Measurements from ENCODE around the gene RELN.
"Not testable (repeated sequence)": the region's sequence is repeated elsewhere in the genome, so short reads cannot be mapped to it uniquely, and the experiment has no call there.

Gene RELN

DNA sequence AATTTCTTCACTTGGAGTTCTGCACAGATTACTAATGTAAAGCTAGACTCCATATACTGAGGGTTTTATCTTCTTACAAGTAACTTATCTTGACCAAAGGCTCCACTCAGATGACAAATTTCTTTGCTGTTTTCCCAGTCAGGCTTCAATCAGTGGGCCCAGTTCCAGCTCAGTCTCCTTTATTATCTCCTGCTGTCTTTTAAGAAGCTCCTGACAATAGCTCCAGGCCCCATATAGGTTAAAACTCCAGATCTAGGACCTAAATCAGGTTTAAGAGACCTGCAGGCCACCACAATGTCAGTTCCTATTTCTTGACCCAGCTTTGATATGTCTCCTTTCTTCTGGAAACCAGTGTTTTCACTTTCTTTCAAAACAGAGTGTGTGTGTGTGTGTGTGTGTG is 165.2 kb downstream of the RELN start:
- FAIRE-seq = no peak

DNA sequence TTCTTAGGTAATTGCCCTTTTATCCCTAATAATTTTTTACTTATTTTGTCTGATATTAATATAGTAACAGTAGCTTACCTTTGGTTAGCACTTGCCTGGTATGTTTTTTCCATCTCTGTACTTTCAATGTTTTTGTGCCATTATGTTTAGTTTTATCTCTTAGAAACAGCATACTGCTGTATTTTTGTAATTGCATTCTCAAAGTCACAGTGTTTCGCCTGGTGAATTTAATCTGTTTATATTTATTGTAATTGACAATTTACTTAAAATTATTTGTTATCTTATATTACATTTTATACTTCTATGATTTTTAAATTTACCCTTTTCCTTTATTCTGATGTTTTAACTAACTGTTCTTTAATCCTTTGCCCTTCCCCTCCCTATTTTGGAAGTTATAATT is 166.4 kb downstream of the RELN start:
- FAIRE-seq = no peak

DNA sequence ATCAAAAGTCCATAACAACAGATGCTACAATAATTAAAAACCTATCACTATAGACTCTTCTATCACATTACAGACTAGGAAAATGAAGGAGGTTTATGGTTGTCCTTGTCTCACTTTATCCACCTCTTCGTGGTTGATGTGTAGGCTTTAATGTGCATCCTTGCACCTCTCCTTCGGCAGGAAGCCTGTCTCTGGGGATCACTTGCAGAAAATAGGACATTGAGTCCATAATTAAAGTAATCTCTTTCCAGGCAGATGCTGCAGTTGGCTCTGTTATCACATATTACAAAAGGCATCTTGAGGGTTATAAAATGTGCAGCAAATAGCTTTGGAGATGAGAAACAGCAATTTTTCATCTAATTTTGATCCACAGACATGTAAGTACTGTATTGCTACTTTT is 168.4 kb downstream of the RELN start:
- no peak for FAIRE-seq

DNA sequence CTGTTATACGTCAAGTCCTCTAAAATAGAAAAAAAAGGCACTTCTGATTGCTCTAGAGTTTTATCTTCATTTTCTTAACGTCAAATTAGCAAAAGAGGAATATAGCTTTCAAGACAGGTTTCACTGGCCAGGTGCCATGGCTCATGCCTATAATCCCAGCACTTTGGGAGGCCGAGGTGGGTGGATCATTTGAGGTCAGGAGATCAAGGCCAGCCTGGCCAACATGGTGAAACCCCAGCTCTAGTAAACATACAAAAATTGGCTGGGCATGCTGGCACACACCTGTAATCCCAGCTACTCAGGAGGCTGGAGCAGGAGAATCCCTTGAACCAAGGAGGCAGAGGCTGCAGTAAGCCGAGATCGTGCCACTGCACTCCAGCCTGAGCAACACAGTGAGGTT is 173.5 kb downstream of the RELN start:
- not testable (repeated sequence) for FAIRE-seq

DNA sequence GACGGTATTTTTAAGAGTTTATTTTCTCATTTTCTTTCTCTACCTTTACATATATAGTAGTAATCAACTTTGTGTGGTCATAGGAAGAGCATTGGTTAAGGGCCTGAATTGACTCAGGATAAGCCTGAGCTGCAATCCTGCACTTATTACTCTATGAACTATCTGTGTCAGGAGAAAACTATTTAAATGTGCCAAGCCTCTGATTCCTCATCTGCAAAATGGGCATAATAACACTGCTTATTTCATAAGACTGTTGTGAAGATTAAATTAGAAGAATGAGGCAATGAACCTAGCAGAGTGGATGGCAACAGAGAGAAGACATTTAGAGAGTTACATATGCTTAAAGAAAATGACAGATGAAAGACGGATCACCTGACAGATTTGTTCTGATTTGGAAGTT is 175.5 kb downstream of the RELN start:
- FAIRE-seq = no peak

DNA sequence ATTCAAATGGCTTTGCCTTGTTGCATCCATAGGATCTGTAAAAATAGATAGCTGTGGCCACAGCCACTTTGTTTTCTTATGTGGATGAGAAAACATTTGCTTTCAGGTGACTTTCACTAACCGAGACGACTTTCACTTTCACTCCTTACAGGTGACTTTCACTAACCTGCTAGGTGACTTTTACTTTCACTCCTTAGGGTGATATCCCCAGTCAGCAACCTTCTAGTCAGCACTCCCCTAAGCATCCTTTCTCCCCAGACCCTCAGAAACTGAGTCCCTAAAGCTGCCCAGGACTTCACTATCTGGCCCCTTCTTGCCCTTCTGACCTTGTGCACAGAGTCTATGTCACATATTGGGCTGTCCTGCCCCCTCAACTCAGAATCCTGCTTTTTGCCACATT is 177.5 kb downstream of the RELN start:
- FAIRE-seq = no peak

DNA sequence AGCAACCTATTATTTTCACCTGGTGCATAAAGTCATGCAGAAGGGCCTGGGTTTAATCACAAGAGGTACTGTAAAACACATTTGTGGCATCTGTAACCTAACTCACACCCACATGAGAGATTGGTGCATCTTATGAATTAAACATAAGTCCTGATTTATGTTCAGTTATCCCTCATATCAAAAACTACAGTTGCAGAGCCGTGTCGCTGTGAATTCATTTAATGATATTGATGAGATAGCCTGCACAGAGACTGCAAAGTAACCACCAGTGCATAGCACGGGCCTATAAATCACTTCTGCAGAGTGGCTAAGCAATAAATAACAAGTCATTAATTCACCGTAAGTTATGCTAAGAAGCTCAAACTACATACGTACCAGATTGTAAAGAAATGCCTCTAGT is 178.2 kb downstream of the RELN start:
- FAIRE-seq = no peak

DNA sequence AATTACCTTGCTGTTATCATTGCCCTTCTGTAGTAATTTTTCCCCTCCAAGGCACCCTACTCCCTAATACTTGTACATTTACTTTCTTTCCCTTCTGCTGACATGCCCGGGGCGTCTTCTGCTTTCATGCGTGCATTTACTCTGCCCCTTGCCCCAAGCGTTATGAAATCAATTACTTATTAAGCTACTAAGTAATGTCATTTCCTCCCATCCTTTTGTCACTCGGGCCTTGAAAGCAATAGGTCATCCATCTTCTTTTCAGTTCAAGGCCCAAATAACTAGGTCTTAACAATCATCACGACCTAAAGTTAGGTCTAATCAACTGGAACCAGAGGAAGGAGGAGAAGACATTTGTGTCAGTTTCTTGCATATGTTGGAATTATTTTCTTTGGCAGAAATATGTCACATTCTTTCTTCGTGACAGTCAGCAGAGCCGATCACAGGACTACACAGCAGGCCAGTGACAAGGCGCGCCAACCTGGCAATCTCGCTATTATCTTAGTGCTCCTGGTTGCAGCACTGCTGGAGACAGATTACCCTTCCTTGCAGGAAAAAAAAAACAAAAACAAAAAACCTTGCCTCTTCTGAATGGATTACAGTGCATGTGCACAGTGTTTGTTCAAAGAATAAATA is 179.2 kb downstream of the RELN start:
- FAIRE-seq = no peak

DNA sequence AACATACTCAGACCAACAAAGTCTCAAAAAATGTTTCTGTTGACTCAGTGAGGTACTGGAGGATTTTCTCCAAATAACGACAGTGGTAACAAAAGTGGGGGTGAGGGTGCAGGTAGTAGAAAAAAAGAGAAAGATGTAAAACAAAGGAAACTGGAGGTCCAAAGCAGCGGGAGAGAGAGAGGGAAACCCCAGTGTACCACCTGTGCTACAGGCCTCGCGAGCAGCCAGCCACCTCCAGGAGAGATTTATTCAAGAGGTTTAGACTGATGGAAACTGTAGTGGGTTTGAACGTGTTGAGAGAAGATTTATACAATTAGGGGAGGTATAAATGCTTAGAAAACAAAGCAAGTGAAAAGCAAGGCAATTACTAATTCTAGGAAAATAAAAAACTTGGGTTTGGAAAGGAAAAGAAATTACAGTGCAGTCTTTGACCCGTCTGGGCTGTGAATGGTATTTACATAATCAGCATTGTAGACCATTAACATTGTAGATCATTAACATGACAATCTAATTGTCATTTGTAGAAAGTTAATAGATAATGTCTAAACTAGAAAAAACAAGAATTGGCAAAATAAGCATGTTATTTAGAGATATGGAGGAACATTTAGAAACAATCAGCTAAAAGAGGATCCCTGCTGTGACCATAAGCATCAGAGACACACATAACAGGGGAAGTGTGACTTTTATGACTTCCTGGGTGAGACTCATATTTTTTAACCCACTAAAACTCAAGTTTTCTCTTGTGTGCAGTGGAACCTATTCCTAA is 180.0 kb downstream of the RELN start:
- no peak for FAIRE-seq

DNA sequence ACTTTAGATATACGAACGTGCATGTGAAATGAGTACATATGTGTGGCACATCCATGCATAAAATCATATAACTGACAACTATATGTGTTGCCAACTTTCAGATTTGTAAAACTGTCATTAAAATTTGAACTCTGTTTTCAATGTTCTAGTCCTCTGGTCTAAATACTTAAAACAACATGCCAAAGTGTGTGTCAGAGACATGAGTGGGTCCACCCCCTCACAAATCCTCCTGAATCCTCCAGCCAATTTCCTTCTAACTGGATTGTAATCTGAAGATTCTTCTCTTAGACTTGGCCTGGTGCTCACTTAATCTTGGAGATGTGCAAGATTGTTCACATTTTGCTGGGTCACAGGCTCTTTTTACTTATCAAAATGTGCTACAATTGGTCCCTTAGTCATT is 184.1 kb downstream of the RELN start:
- no peak for FAIRE-seq

DNA sequence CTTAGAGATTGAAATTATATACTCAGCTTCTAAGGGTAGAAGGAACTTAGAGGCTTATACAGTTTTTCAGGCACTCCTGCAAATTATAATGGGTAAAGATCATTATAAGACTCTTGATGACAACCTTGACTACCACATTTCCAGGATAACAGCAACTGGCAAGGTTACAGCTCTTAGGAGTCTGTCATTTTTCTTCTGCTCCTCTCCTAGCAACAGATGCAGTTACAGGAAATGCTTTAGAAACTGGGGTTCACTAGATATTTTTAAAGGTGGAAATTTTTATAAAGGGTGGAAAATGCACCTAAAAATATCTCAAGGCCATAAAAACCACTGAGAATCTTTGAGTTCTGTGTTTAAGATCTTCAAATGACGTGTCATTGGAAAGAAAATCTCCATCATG is 185.8 kb downstream of the RELN start:
- FAIRE-seq = no peak

DNA sequence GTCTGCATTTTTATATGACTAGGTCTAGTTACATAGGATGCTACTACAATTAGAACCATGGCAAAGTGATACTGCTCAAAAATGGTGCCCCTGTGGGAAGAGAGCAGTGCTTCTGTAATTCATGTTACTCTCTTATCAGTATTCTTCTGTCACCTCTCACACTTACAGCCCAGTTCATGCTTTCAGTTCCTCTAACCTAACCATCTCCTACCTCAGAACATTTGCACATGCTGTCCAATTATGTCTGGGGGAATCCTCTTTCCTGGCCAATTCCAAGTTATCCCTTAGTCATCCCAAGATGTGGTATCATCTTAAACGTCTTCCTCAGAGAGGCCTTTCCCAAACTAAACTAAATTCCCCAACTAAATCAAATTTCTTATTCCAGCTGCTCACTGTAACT is 190.2 kb downstream of the RELN start:
- FAIRE-seq = no peak

DNA sequence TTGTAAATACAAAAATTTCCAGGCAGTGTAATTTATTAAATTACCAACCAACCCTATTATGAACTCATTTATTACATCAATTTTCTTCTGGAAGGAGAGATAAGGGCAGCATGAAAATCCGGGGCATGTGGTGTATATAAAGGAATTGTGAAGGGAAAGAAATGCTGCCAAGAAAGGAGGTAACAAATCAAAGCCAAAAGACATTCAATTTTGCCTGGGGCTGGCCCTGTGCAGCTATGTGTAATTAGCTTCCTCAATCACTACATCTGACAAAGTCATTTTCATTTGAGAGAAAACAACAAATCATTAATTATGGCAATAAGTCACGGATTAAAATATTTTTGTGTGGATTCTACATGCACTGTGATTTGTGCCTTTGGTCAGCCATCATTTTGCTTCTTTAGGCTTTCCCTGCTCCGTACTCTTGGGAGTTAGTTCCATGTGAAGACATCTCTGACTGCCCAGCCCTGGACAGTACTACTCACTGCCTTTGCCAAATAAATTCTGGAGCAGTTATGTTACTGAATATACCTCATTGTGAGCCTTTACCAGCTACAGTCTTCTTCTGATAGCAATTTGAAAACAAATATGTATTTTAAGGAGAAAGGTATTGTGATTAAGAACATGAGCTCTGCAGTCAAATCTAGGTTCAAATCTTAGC is 191.7 kb downstream of the RELN start:
- FAIRE-seq = no peak

DNA sequence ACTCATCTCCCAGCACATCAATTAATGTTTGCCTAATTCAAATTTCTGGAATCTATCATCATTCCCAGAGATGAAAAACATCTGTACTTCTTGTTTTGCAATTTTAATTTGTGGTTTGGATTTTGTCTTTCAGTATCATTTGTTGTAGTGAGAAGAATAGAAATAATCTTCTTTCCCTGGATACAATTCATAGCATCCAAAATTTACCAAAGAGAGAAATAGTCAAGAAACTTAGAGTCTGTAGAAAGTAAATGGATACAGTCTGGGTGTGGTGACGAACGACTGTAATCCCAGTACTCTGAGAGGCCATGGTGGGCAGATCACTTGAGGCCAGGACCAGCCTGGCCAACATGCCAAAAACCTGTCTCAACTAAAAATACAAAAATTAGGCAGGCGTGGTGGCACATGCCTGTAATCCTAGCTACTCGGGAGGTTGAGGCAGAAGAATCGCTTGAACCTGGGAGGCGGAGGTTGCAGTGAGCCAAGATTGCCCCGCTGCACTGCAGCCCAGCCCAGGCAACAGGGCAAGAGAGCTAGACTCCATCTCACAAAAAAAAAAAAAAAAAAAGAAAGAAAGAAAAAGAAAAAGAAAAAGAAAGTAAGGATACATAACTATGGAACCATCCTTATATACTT is 193.0 kb downstream of the RELN start:
- no peak for FAIRE-seq

DNA sequence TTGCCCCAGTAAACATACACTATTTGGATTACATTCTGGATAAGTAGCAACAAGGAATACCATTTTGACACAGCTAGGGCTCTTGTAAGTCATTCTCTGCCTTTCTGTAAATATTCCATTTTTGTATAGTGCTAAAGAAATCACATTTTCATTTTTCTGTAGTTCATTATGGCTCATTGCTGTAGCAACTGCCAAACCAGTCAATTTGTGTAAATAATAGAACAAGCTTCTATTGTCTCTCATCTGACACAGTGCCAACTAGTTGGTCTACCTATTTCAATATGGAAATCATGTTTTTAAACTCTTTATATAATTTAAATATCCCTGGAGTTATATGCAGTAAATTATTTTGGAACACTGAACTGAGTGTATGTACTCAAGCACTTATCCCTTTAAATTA is 193.7 kb downstream of the RELN start:
- FAIRE-seq = no peak

DNA sequence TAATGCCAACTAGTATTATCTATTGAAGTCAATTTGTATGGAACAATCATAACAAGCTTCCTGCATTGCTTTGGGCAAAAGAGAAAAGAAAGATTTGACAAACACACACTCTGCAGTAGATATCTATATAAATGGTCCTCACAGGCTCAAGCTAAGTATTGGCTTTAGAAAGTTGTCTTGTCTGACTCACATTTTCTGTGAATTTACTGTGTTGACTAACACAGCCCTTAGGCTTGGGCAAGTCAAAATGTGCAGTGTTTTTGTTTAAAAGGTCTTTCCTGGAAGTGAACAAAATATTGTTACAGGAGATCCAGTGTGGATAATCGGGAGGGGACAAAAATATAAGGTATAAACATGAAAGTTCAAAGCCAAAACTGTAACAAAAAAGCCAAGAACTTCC is 194.4 kb downstream of the RELN start:
- FAIRE-seq = no peak

DNA sequence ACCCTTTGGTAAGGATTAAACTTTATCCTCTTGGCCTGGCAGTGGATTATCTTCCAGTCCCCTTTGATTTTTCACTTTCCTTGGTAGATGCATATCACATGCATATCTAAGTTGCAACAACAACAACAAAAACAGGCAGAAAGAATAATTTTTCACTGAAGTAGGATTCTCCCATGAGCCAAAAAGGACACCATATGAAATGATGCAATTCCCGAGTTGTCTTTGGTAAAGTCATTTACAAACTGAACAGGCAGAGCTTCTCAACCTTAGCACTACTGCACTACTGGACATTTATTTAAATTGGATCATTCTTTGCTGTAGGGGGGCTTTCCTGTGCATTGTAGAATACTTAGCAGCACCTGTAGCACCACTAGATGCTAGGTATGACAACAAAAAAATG is 195.0 kb downstream of the RELN start:
- FAIRE-seq = no peak

DNA sequence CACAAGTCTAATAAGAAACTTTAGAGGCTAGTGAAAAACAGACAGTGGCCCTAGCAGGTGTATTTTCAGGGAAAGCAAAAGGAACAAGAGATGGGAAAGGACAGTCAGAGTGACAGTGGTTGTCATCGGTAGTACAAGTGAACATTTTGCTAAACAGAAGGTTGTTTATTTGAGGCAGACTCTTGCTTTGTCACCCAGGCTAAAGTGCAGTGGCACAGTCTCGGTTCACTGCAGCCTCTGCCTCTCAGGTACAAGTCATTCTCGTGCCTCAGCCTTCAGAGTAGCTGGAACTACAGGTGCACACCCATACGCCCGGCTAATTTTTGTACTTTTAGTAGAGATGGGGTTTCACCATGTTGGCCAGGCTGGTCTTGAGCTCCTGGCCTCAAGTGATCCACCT is 195.8 kb downstream of the RELN start:
- FAIRE-seq = no peak

DNA sequence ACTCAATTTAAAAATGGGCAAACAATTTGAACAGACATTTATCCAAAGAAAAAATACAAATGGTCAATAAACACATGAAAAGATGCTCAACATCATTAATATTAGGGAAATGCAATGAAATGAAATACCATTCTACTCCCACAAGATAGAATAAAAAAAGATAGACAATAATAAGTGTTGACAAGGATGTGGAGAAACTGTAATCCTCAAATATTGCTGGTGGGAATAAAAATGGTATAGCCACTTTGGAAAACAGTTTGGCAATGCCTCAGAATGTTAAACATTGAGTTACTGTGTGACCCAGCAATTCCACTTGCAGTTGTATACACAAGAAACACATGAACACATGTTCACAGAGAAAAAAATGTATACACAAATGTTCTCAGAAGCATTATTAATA is 197.6 kb downstream of the RELN start:
- FAIRE-seq = no peak

DNA sequence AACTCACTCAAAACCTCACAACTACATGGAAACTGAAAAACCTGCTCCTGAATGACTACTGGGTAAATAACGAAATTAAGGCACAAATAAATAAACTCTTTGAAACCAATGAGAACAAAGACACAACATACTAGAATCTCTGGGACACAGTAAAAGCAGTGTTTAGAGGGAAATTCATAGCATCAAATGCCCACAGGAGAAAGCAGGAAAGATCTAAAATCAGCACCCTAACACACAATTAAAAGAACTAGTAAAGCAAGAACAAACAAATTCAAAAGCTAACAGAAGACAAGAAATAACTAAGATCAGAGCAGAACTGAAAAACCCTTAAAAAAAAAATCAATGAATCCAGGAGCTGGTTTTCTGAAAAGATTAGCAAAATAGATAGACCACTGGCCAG is 202.4 kb downstream of the RELN start:
- not testable (repeated sequence) for FAIRE-seq

DNA sequence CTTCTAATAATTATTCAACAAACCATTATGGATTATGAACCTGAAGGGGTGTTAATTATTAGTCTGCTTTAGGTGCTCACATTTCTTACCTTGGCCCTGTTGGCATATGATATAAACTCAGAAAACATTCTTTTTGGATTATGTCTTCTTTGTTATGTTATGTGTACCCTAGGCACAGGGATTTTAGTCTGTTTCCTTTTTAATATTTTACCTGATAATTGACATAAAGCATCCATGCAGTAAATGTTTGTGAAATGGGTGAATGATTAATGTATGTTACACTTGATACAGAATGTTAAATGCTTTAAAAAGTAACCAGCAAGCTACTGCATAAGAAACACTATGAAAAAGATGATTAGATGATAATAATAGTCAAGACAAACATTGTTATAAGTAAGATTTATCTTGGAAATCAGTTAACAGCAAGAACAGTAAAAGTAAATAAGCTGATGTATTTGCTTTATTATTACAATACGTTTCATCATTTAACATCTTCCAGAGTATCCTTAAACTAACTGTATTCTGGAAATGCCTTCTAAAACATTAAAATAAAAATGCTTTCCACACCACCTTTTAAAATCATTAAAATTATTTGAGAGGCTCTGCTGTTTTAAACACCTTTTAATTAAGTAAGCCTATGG is 204.7 kb downstream of the RELN start:
- no peak for FAIRE-seq

DNA sequence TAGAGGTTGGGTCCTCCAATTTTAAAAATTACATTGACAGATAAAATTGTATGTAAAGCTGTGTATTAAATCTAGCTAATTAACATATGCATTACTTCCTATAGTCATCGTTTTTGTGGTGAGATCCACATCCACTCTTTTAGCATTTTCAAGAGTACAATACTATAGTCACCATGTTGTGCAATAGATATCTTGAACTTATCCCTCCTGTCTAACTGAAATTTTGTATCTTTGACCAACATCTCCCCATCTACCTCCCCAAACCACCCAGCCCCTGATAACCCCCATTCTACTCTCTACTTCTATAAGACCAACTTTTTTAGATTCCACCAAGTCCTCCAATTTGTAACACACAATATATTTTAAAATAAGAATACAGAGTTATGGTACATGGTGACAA is 208.0 kb downstream of the RELN start:
- FAIRE-seq = no peak

DNA sequence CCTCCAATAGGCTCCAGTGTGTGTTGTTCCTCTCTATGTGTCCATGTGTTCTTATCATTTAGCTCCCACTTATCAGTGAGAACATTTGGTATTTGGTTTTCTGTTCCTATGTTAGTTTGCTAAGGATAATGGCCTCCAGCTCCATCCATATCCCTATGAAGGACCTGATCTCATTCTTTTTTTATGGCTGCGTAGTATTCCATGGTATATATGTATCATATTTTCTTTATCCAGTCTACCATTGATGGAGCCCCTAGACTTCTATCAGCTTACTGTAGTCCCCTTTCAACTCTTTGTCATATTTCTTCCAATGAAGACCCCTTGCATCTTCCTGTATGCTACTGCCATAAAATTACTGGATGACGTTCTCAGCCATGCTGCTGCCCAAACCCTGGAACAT is 208.9 kb downstream of the RELN start:
- FAIRE-seq = not testable (repeated sequence)
